ENCODE measurements around the gene ST6GALNAC6.

ST6GALNAC6 gene

DNA sequence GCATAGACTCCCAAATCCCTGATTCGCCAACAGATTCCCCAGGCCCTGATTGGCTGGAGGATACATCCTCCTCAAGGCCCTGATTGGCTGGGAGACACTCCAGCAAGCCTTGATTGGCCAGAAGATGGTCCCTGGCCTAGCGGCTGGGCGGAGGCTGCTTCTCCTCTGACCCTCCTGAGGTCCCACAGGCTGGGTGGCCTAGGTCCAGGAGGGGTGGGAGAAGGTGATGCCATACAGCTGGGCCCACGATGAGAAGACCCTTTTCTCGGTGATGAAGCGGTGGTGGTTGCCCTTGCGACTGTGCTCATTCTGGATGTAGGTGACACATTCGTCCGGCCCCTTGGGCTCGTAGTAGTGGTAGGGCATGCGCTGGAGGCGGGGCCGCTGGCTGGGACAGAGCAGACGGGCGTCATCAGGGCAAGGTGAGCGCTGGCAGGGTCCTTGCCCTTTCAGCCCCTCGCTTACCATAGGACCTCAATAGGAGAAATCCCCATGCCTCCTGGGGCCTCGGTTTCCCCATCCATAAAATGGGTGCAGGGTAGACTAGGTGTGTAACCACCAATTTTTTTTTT is 12.9 kb downstream of the ST6GALNAC6 start:
- TF ChIP-seq, protein P1, sequence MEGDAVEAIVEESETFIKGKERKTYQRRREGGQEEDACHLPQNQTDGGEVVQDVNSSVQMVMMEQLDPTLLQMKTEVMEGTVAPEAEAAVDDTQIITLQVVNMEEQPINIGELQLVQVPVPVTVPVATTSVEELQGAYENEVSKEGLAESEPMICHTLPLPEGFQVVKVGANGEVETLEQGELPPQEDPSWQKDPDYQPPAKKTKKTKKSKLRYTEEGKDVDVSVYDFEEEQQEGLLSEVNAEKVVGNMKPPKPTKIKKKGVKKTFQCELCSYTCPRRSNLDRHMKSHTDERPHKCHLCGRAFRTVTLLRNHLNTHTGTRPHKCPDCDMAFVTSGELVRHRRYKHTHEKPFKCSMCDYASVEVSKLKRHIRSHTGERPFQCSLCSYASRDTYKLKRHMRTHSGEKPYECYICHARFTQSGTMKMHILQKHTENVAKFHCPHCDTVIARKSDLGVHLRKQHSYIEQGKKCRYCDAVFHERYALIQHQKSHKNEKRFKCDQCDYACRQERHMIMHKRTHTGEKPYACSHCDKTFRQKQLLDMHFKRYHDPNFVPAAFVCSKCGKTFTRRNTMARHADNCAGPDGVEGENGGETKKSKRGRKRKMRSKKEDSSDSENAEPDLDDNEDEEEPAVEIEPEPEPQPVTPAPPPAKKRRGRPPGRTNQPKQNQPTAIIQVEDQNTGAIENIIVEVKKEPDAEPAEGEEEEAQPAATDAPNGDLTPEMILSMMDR (conservative IDR thresholded peaks at IDR 0.05; ENCODE audit: low read length), result no peak
- TF ChIP-seq EZH2phosphoT487 (IDR thresholded peaks at IDR 0.05; ENCODE audit: borderline replicate concordance), result no peak
- Histone ChIP-seq H2AFZ (ENCODE audit: low read length) (no peak overlapping the region), H3K79me2 (ENCODE audit: insufficient read depth, low read length) (no peaks in the 10 kb centered on the region), H3K4me1 (ENCODE audit: insufficient read depth, low read length, poor library complexity, severe bottlenecking) (peaks cover 28% of the 10 kb centered on the region), H3F3A (ENCODE audit: low read depth) (no peaks in the 10 kb centered on the region), H3K27me3 (ENCODE audit: insufficient read depth, low read length, poor library complexity, severe bottlenecking) (no peaks in the 10 kb centered on the region), H3K9me3 (ENCODE audit: insufficient read depth, low read depth, low read length) (no peaks in the 10 kb centered on the region), H3K36me3 (ENCODE audit: insufficient read depth, low read length) (peaks cover 17% of the 10 kb centered on the region; the same call in 1 of the 2 replicates), H3K4me2 (ENCODE audit: low read depth, low read length, poor library complexity, severe bottlenecking) (no peak overlapping the region), H3K9ac (ENCODE audit: low read depth, low read length, poor library complexity, severe bottlenecking) (no peak overlapping the region), H3K9me2 (replicated peaks; ENCODE audit: low read depth, low read length) (no peaks in the 10 kb centered on the region), H4K20me1 (ENCODE audit: insufficient read depth, low read length, poor library complexity, severe bottlenecking) (no peaks in the 10 kb centered on the region), H3K4me3 (ENCODE audit: low read length, poor library complexity, severe bottlenecking) (no peak overlapping the region)

- H4K20me1 ChIP-seq (ENCODE audit: insufficient read depth, low read length, poor library complexity, severe bottlenecking), result no peaks in the 10 kb centered on the region
- H3K4me3 ChIP-seq (ENCODE audit: low read length, poor library complexity, severe bottlenecking), result no peak overlapping the region
- H3K4me2 ChIP-seq (ENCODE audit: low read depth, low read length, poor library complexity, severe bottlenecking), result peak overlapping the region; percentile 59
- H3K9ac ChIP-seq (ENCODE audit: low read depth, low read length, poor library complexity, severe bottlenecking), result peak overlapping the region; percentile 38
- peaks cover 14% of the 10 kb centered on the region; the same call in 1 of the 2 replicates for H3K36me3 ChIP-seq (ENCODE audit: insufficient read depth, low read length)
- peaks cover 28% of the 10 kb centered on the region for H3K4me1 ChIP-seq (ENCODE audit: insufficient read depth, low read length, poor library complexity, severe bottlenecking)
- H3K27me3 ChIP-seq (ENCODE audit: insufficient read depth, low read length, poor library complexity, severe bottlenecking), result no peaks in the 10 kb centered on the region
- TF ChIP-seq, protein P1 (conservative IDR thresholded peaks at IDR 0.05; ENCODE audit: low read length), result no peak
- no peak for TF ChIP-seq EZH2phosphoT487 (IDR thresholded peaks at IDR 0.05; ENCODE audit: borderline replicate concordance)
- H3K79me2 ChIP-seq (ENCODE audit: insufficient read depth, low read length), result no peaks in the 10 kb centered on the region
- H2AFZ ChIP-seq (ENCODE audit: low read length), result no peak overlapping the region
- no peaks in the 10 kb centered on the region for H3F3A ChIP-seq (ENCODE audit: low read depth)
- no peaks in the 10 kb centered on the region for H3K9me3 ChIP-seq (ENCODE audit: insufficient read depth, low read depth, low read length)
- H3K9me2 ChIP-seq (replicated peaks; ENCODE audit: low read depth, low read length), result no peaks in the 10 kb centered on the region
These were observed 13.7 kb downstream of the ST6GALNAC6 start for GRCh38 chr9:127885508-127886281.

DNA sequence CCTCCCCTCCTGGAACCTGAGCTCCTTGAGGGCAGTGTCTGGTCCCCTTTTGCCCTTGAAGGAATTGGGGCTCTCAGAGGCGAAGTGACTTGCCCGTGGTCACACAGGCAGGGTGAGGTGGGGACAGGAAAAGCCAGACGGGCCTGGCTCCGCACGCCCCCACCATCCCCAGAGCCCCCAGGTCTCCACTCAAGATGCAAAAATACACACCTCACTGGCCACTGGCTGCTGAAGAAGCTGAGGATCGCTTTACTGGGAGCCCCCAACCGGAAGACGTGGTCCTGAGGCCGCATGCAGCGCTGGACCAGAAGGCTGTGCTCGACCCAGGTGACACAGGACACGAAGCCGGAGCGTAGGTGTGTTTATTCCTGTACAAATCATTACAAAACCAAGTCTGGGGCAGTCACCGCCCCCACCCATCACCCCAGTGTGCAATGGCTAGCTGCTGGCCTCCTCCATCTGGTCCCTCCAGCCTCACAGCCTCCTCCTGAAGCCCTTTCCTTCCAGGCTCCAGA is 14.4 kb downstream of the ST6GALNAC6 start:
- H2AFZ ChIP-seq (ENCODE audit: low read length), result no peak overlapping the region
- peaks cover 7% of the 10 kb centered on the region; the same call in 1 of the 2 replicates for H3K36me3 ChIP-seq (ENCODE audit: insufficient read depth, low read length)
- H3K4me3 ChIP-seq (ENCODE audit: low read length, poor library complexity, severe bottlenecking), result no peak overlapping the region
- H3K9ac ChIP-seq (ENCODE audit: low read depth, low read length, poor library complexity, severe bottlenecking), result peak overlapping the region; percentile 38
- H3K9me3 ChIP-seq (ENCODE audit: insufficient read depth, low read depth, low read length), result no peaks in the 10 kb centered on the region
- H3K9me2 ChIP-seq (replicated peaks; ENCODE audit: low read depth, low read length), result no peaks in the 10 kb centered on the region
- H3K4me2 ChIP-seq (ENCODE audit: low read depth, low read length, poor library complexity, severe bottlenecking), result peak overlapping the region; percentile 59
- no peaks in the 10 kb centered on the region for H3K79me2 ChIP-seq (ENCODE audit: insufficient read depth, low read length)
- H3K27me3 ChIP-seq (ENCODE audit: insufficient read depth, low read length, poor library complexity, severe bottlenecking), result no peaks in the 10 kb centered on the region
- peaks cover 28% of the 10 kb centered on the region for H3K4me1 ChIP-seq (ENCODE audit: insufficient read depth, low read length, poor library complexity, severe bottlenecking)
- no peaks in the 10 kb centered on the region for H3F3A ChIP-seq (ENCODE audit: low read depth)
- H4K20me1 ChIP-seq (ENCODE audit: insufficient read depth, low read length, poor library complexity, severe bottlenecking), result no peaks in the 10 kb centered on the region
- TF ChIP-seq, protein P1 (conservative IDR thresholded peaks at IDR 0.05; ENCODE audit: low read length), result no peak
- no peak for TF ChIP-seq EZH2phosphoT487 (IDR thresholded peaks at IDR 0.05; ENCODE audit: borderline replicate concordance)

Measured in Loucy (cell line).